ENCODE results near the gene HOXA13. TPM values are rescaled to one million over a fixed set of nuclear protein-coding genes. Genes with fewer than 3 reads are reported as not detected.

The HOXA13 gene
- polyA plus RNA-seq, 1 donor from 2014 or later: not detected

GRCh38 chr7:27147199-27148030 lies 52.5 kb downstream of the HOXA13 start, which contains the start of gene HOXA6:
Gene HOXA6 (minus strand): TSS chr7:27147774. CDS start chr7:27147749, 25 bp downstream.
- Histone ChIP-seq H3K9me2 (ENCODE audit: insufficient read depth, low read length) (no peaks in the 10 kb centered on the region), H3K36me3 (ENCODE audit: insufficient read depth, low read length) (no peaks in the 10 kb centered on the region), H3K4me3 (ENCODE audit: low read length) (no peak within 1 kb of the TSS), H3K4me2 (ENCODE audit: low read length) (no peak within 1 kb of the TSS), H3K9ac (ENCODE audit: low read length) (no peak within 1 kb of the TSS), H3K79me2 (replicated peaks; ENCODE audit: insufficient read depth, low read length) (no peaks in the 10 kb centered on the region), H2AFZ (ENCODE audit: low read depth, low read length) (no peak within 1 kb of the TSS), H3F3A (ENCODE audit: insufficient read depth, low read length, poor library complexity, severe bottlenecking) (no peaks in the 10 kb centered on the region), H3K9me3 (ENCODE audit: low read length) (peaks cover 44% of the 10 kb centered on the region), H3K27ac (ENCODE audit: low read length) (no peak within 1 kb of the TSS), H4K20me1 (ENCODE audit: insufficient read depth) (no peaks in the 10 kb centered on the region), H3K27me3 (ENCODE audit: insufficient read depth, low read depth, low read length) (peaks cover 100% of the 10 kb centered on the region)
- no peak for TF ChIP-seq EP300 (conservative IDR thresholded peaks at IDR 0.05; ENCODE audit: poor library complexity, severe bottlenecking)
- TF ChIP-seq REST (IDR thresholded peaks at IDR 0.05; ENCODE audit: borderline replicate concordance): no peak
- no peak for TF ChIP-seq SMC3 (conservative IDR thresholded peaks at IDR 0.05; ENCODE audit: poor library complexity)
- no peak for TF ChIP-seq MXI1 (conservative IDR thresholded peaks at IDR 0.05; ENCODE audit: poor library complexity, severe bottlenecking)
- no peak for TF ChIP-seq TAF1 (IDR thresholded peaks at IDR 0.05; ENCODE audit: low read depth)
- TF ChIP-seq POLR2AphosphoS5 (IDR thresholded peaks at IDR 0.05): no peak
- TF ChIP-seq RAD21 (conservative IDR thresholded peaks at IDR 0.05): no peak
- TF ChIP-seq EZH2 (IDR thresholded peaks at IDR 0.05; ENCODE audit: borderline replicate concordance, insufficient read depth, low read length, poor library complexity, severe bottlenecking): no peak

- no peaks in the 10 kb centered on the region for H3K79me2 ChIP-seq (replicated peaks; ENCODE audit: insufficient read depth, low read length)
- no peak overlapping the region for H3K4me3 ChIP-seq (ENCODE audit: low read length)
- H4K20me1 ChIP-seq (ENCODE audit: insufficient read depth): no peaks in the 10 kb centered on the region
- H3F3A ChIP-seq (ENCODE audit: insufficient read depth, low read length, poor library complexity, severe bottlenecking): no peaks in the 10 kb centered on the region
- no peak overlapping the region for H3K4me2 ChIP-seq (ENCODE audit: low read length)
- no peaks in the 10 kb centered on the region for H3K9me2 ChIP-seq (ENCODE audit: insufficient read depth, low read length)
- no peak overlapping the region for H2AFZ ChIP-seq (ENCODE audit: low read depth, low read length)
- no peaks in the 10 kb centered on the region for H3K36me3 ChIP-seq (ENCODE audit: insufficient read depth, low read length)
- H3K27ac ChIP-seq (ENCODE audit: low read length): no peak overlapping the region
- H3K9ac ChIP-seq (ENCODE audit: low read length): no peak overlapping the region
- TF ChIP-seq CTCF (IDR thresholded peaks at IDR 0.05; ENCODE audit: poor library complexity, severe bottlenecking) (no peak), EP300 (conservative IDR thresholded peaks at IDR 0.05; ENCODE audit: poor library complexity, severe bottlenecking) (no peak), REST (IDR thresholded peaks at IDR 0.05; ENCODE audit: borderline replicate concordance) (no peak), TAF1 (IDR thresholded peaks at IDR 0.05; ENCODE audit: low read depth) (no peak), MXI1 (conservative IDR thresholded peaks at IDR 0.05; ENCODE audit: poor library complexity, severe bottlenecking) (no peak), POLR2AphosphoS5 (IDR thresholded peaks at IDR 0.05) (no peak), EZH2 (IDR thresholded peaks at IDR 0.05; ENCODE audit: borderline replicate concordance, insufficient read depth, low read length, poor library complexity, severe bottlenecking) (no peak), SMC3 (conservative IDR thresholded peaks at IDR 0.05; ENCODE audit: poor library complexity) (no peak), RAD21 (conservative IDR thresholded peaks at IDR 0.05) (no peak)
- peaks cover 100% of the 10 kb centered on the region for H3K27me3 ChIP-seq (ENCODE audit: insufficient read depth, low read depth, low read length)
- H3K9me3 ChIP-seq (ENCODE audit: low read length): peaks cover 39% of the 10 kb centered on the region
Measured at GRCh38 chr7:27146491-27147198, 53.2 kb downstream of the HOXA13 start.

All from neural cell (in vitro differentiated cells).